Mesenchymal stem cell (in vitro differentiated cells and primary cell): Measurements from ENCODE around the gene NDUFS3.
"Not testable (repeated sequence)": the region's sequence is repeated elsewhere in the genome, so short reads cannot be mapped to it uniquely, and the experiment has no call there.

ENCODE experiments used
- DNase-seq: peaks from one replicate; pipeline ENCODE4 v3.0.0-alpha.2; 2013
- H2AFZ ChIP-seq: one replicate; pipeline ENCODE4 v1.6.1; 2013; ENCODE audit warnings: low read depth, mild to moderate bottlenecking, control low read depth, inconsistent platforms, low read length, moderate library complexity
- H2AK5ac ChIP-seq: 2 replicates; pipeline ENCODE4 v1.6.1; 2013; ENCODE audit warnings: low read length, moderate library complexity, mild to moderate bottlenecking, inconsistent platforms; ENCODE audit not compliant: severe bottlenecking
- H2BK120ac ChIP-seq: one replicate; pipeline ENCODE4 v1.6.1; 2013; ENCODE audit warnings: low read depth, mild to moderate bottlenecking, inconsistent platforms, low read length, moderate library complexity
- H2BK12ac ChIP-seq, 2 experiments: one replicate each; pipeline ENCODE4 v1.6.1; 2013; ENCODE audit warnings: inconsistent platforms in 2 of 2, low read length in 2 of 2, mild to moderate bottlenecking in 2 of 2, moderate library complexity in 2 of 2, control low read depth in 1 of 2
- H2BK15ac ChIP-seq: one replicate; pipeline ENCODE4 v1.6.1; 2013; ENCODE audit warnings: mild to moderate bottlenecking, low read depth, inconsistent platforms; ENCODE audit not compliant: poor library complexity, severe bottlenecking
- H2BK5ac ChIP-seq: 2 replicates; pipeline ENCODE4 v1.6.1; 2013; ENCODE audit warnings: low read depth, mild to moderate bottlenecking, low read length, control low read depth, inconsistent platforms; ENCODE audit not compliant: poor library complexity, severe bottlenecking
- H3K14ac ChIP-seq, 2 experiments: one replicate each; pipeline ENCODE4 v1.6.1; 2013; ENCODE audit warnings: inconsistent platforms in 2 of 2, low read length in 2 of 2, control low read depth in 1 of 2, mild to moderate bottlenecking in 1 of 2, moderate library complexity in 1 of 2
- H3K18ac ChIP-seq, 2 experiments: one replicate each; pipeline ENCODE4 v1.6.1; 2013; ENCODE audit warnings: inconsistent platforms in 2 of 2, low read length in 2 of 2, control low read depth in 1 of 2, low read depth in 1 of 2, mild to moderate bottlenecking in 1 of 2
- H3K23ac ChIP-seq, 2 experiments: one replicate each; pipeline ENCODE4 v1.6.1; 2013; ENCODE audit warnings: inconsistent platforms in 2 of 2, low read length in 2 of 2, mild to moderate bottlenecking in 2 of 2, moderate library complexity in 2 of 2, control low read depth in 1 of 2
- H3K27ac ChIP-seq: 2 replicates; pipeline ENCODE4 v1.5.1; 2013; ENCODE audit warnings: mild to moderate bottlenecking, moderate library complexity, low read length, control low read depth, inconsistent platforms; ENCODE audit not compliant: poor library complexity, severe bottlenecking
- H3K27me3 ChIP-seq, 2 experiments: 2 replicates each; pipeline versions ENCODE4 v1.6.1 to v1.7.0; 2013; ENCODE audit warnings: low read length in 2 of 2, mild to moderate bottlenecking in 2 of 2, moderate library complexity in 2 of 2, control low read depth in 1 of 2, inconsistent platforms in 1 of 2; ENCODE audit not compliant: control insufficient read depth in 1 of 2, insufficient read depth in 1 of 2
- H3K36me3 ChIP-seq, 2 experiments: 2 replicates each; pipeline versions ENCODE4 v1.6.1 to v1.7.0; 2013; ENCODE audit warnings: low read length in 2 of 2, control low read depth in 1 of 2, inconsistent platforms in 1 of 2, low read depth in 1 of 2, mild to moderate bottlenecking in 1 of 2; ENCODE audit not compliant: insufficient read depth in 2 of 2, control insufficient read depth in 1 of 2
- H3K4ac ChIP-seq, 2 experiments: one replicate each; pipeline ENCODE4 v1.6.1; 2013; ENCODE audit warnings: inconsistent platforms in 2 of 2, low read length in 2 of 2, mild to moderate bottlenecking in 2 of 2, moderate library complexity in 2 of 2, control low read depth in 1 of 2, low read depth in 1 of 2
- H3K4me1 ChIP-seq: 2 replicates; pipeline ENCODE4 v1.6.1; 2013; ENCODE audit warnings: low read depth, low read length, control low read depth; ENCODE audit not compliant: control insufficient read depth, insufficient read depth
- H3K4me2 ChIP-seq: 2 replicates; pipeline ENCODE4 v1.6.1; 2013; ENCODE audit warnings: low read length, mild to moderate bottlenecking, inconsistent platforms; ENCODE audit not compliant: poor library complexity, severe bottlenecking
- H3K4me3 ChIP-seq, 2 experiments: 2 replicates each; pipeline versions ENCODE4 v1.5.1 to v1.7.0; 2013; ENCODE audit warnings: low read length in 2 of 2, mild to moderate bottlenecking in 2 of 2, control low read depth in 1 of 2, low read depth in 1 of 2; ENCODE audit not compliant: insufficient read depth in 1 of 2
- H3K79me1 ChIP-seq: replicated peaks from 2 replicates; pipeline ENCODE4 v1.6.1; 2013; ENCODE audit warnings: mild to moderate bottlenecking, control low read depth, low read length, inconsistent platforms; ENCODE audit not compliant: poor library complexity, severe bottlenecking
- H3K9ac ChIP-seq: 2 replicates; pipeline ENCODE4 v1.7.0; 2013; ENCODE audit warnings: mild to moderate bottlenecking, low read length, moderate library complexity
- H3K9me3 ChIP-seq: 2 replicates; pipeline ENCODE4 v1.7.0; 2013; ENCODE audit warnings: mild to moderate bottlenecking, low read length; ENCODE audit not compliant: control insufficient read depth
- H4K8ac ChIP-seq: one replicate; pipeline ENCODE4 v1.6.1; 2013; ENCODE audit warnings: inconsistent platforms, mild to moderate bottlenecking, low read length, moderate library complexity
- H4K91ac ChIP-seq: one replicate; pipeline ENCODE4 v1.6.1; 2013; ENCODE audit warnings: mild to moderate bottlenecking, low read length, inconsistent platforms
- WGBS: methylation state at CpG from one replicate; pipeline ENCODE4 v1.1.7; 2013; ENCODE audit warnings: mixed read lengths; 5-methylcytosine and 5-hydroxymethylcytosine counted together

NDUFS3 gene

DNA sequence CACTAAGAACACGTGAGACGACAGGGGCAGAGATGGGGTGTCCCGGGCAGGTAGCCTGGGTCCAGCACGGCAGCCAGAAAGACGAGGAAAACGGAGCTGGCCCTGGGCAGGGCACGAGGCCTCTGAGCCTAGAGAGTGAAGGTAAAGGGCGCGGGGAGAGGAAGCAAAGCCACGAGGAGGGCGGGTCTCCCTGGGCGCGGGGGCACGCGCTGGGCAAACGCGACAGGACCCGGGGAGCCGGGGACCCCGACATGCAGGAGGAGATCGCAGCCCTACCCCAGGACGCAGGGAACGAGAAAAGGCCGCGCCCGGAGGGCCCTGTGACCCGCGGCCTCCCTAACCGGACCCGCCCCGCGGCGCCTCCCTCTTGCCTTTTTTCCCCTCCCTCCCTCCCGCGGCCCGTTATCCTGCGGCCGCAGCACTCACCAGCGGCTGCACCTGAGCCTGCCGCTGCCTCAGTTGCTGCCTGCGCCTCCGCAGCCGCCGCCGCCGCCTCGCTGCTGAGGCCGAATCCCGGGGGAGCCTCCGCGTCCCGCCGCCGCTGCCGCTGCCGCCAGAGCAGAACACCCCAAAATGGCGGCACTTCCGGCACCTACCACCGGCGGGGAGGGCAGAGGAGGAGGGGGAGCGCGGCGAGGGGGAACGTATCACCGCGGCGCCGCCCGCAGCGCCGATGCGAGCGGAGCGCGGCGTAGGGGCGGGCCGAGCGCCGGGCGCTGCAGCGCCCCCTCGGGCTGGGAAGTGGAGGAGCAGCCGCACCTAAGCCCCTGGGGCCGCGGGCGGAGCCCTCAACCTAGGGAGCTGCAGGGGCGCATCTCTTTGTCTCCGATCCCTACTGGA lies 26.1 kb upstream of the NDUFS3 start, which contains the start of gene CELF1:
TSS of gene CELF1 (minus strand) at position 567 of the 840 bp plus-strand sequence. CDS start 53,609 bp downstream, outside the sequence.
- Histone ChIP-seq H3K79me1 (peaks cover 2% of the 10 kb centered on the region), H3K27me3 (no peaks in the 10 kb centered on the region), H2BK5ac (peak within 1 kb of the TSS; percentile 45), H3K4me2 (peak within 1 kb of the TSS; percentile 86), H3K23ac (peak within 1 kb of the TSS in 1 of 2 experiments; percentile 98), H2BK12ac (peak within 1 kb of the TSS in 1 of 2 experiments; percentile 79), H3K36me3 (peaks cover 4 to 6% of the 10 kb centered on the region in 2 experiments), H3K4me3 (peak within 1 kb of the TSS; percentile 97 to 99), H3K9ac (peak within 1 kb of the TSS; percentile 99), H2BK15ac (peak within 1 kb of the TSS; percentile 95), H4K91ac (peak within 1 kb of the TSS; percentile 97), H3K18ac (peak within 1 kb of the TSS; percentile 97 to 100), H3K4me1 (peaks cover 7% of the 10 kb centered on the region), H3K9me3 (no peaks in the 10 kb centered on the region), H2BK120ac (peak within 1 kb of the TSS; percentile 98), H3K14ac (peak within 1 kb of the TSS in 1 of 2 experiments; percentile 96), H2AK5ac (no peak within 1 kb of the TSS), H3K4ac (peak within 1 kb of the TSS; percentile 91 to 95), H3K27ac (peak within 1 kb of the TSS; percentile 77), H2AFZ (peak within 1 kb of the TSS; percentile 8), H4K8ac (peak within 1 kb of the TSS; percentile 98)
- DNase-seq, result peak; percentile 90
- 1% methylated on average over 74 of the region's 89 CpGs for WGBS

DNA sequence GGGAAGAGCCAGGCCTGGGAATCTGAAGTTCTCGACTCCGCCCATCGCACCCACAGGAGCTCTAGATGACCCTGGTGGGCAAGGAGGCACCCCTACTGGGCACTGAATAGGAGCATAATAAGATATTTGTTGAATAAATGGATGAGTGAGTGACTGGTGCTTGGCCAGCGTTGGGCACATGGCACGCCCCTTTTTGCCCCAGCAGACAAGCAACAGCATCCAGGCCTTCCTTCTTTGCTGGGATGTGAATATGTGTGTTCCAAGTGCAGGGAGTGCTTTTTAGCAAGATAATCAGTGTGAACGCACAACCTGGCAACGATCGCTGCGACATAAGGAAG lies 25.5 kb upstream of the NDUFS3 start:
- no peak overlapping the region for H2AK5ac ChIP-seq
- no peaks in the 10 kb centered on the region for H3K27me3 ChIP-seq
- peak overlapping the region; percentile 77 for H3K9ac ChIP-seq
- peak overlapping the region; percentile 97 to 99 for H3K4me3 ChIP-seq
- H2BK5ac ChIP-seq, result no peak overlapping the region
- peaks cover 7% of the 10 kb centered on the region for H3K4me1 ChIP-seq
- H4K8ac ChIP-seq, result peak overlapping the region; percentile 97
- H2AFZ ChIP-seq, result peak overlapping the region; percentile 3
- H3K18ac ChIP-seq, result peak overlapping the region in 1 of 2 experiments; percentile 71
- H4K91ac ChIP-seq, result peak overlapping the region; percentile 18
- no peak overlapping the region for H3K23ac ChIP-seq
- H3K79me1 ChIP-seq, result peaks cover 2% of the 10 kb centered on the region
- DNase-seq, result no peak
- H3K27ac ChIP-seq, result peak overlapping the region; percentile 71
- H2BK12ac ChIP-seq, result peak overlapping the region in 1 of 2 experiments; percentile 79
- H3K4ac ChIP-seq, result peak overlapping the region; percentile 29 to 52
- WGBS, result 12% methylated on average over 5 of the region's 9 CpGs
- no peak overlapping the region for H2BK120ac ChIP-seq
- peak overlapping the region; percentile 95 for H2BK15ac ChIP-seq
- no peaks in the 10 kb centered on the region for H3K9me3 ChIP-seq
- peak overlapping the region; percentile 86 for H3K4me2 ChIP-seq
- H3K14ac ChIP-seq, result no peak overlapping the region
- H3K36me3 ChIP-seq, result peaks cover 4 to 6% of the 10 kb centered on the region in 2 experiments

DNA sequence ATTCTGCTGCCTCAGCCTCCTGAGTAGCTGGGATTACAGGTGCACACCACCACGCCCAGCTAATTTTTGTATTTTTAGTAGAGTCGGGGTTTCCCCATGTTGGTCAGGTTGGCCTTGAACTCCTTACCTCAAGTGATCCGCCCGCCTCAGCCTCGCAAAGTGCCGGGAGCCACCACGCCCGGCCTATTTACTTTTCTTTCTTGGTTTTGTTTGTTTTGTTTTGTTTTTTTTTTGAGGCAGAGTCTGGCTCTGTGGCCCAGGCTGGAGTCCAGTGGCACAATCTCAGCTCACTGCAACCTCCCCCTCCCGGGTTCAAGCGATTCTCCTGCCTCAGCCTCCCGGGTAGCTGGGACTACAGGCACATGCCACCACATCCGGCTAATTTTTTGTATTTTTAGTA lies 21.9 kb upstream of the NDUFS3 start:
- H2BK12ac ChIP-seq, H2AFZ ChIP-seq, H3K4ac ChIP-seq, H4K8ac ChIP-seq, DNase-seq, H3K18ac ChIP-seq, H3K79me1 ChIP-seq, H3K4me2 ChIP-seq, H3K23ac ChIP-seq, H3K4me3 ChIP-seq, H2BK15ac ChIP-seq, H3K9me3 ChIP-seq, H3K4me1 ChIP-seq, H3K36me3 ChIP-seq, H3K14ac ChIP-seq, H4K91ac ChIP-seq, H3K9ac ChIP-seq, H2AK5ac ChIP-seq, H3K27me3 ChIP-seq, H3K27ac ChIP-seq, H2BK120ac ChIP-seq, H2BK5ac ChIP-seq: not testable (repeated sequence)
- WGBS, result 96% methylated on average over 10 of the region's 12 CpGs

DNA sequence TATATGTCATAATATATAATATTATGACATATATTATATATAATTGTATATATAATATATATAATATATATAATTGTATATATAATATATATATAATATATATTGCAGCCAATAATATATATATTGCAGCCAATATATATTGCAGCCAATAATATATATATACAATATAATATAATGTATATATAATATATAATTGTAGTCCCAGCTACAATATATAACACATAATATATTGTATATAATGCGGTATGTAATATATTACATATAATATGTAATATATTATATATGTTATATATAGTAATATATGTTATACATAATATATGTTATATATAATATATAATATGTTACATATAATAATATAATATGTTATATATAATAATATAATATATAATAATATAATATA lies 20.2 kb upstream of the NDUFS3 start:
- DNase-seq, result no peak
- H3K4me3 ChIP-seq, result no peak overlapping the region
- WGBS, result no CpG with 5 or more reads among the region's 1 CpG
- no peak overlapping the region for H3K27ac ChIP-seq
- no peak overlapping the region for H3K14ac ChIP-seq
- H3K23ac ChIP-seq, result no peak overlapping the region
- H2BK120ac ChIP-seq, result no peak overlapping the region
- no peak overlapping the region for H3K18ac ChIP-seq
- no peaks in the 10 kb centered on the region for H3K27me3 ChIP-seq
- no peak overlapping the region for H3K9ac ChIP-seq
- no peak overlapping the region for H2BK5ac ChIP-seq
- H3K9me3 ChIP-seq, result no peaks in the 10 kb centered on the region
- no peak overlapping the region for H3K4ac ChIP-seq
- H2BK12ac ChIP-seq, result no peak overlapping the region
- H4K8ac ChIP-seq, result no peak overlapping the region
- no peaks in the 10 kb centered on the region for H3K4me1 ChIP-seq
- H2AFZ ChIP-seq, result no peak overlapping the region
- peaks cover 0 to 2% of the 10 kb centered on the region in 2 experiments for H3K36me3 ChIP-seq
- no peak overlapping the region for H2AK5ac ChIP-seq
- peaks cover 2% of the 10 kb centered on the region for H3K79me1 ChIP-seq
- no peak overlapping the region for H3K4me2 ChIP-seq
- no peak overlapping the region for H2BK15ac ChIP-seq
- H4K91ac ChIP-seq, result no peak overlapping the region
